SU-DHL-6 (cell line): Measurements from ENCODE around the gene CAMSAP1.

Experiments used
- EZH2phosphoT487 ChIP-seq: fragments of 200-600 bp; sonication (generic), shearing (Covaris generic); conservative IDR thresholded peaks from 2 replicates; pipeline ENCODE4 v1.6.1; 2018; ENCODE audit warnings: mild to moderate bottlenecking, antibody characterized with exemption, low read length, moderate library complexity, mixed read lengths
- TF ChIP-seq, protein P1 (sequence below): fragments of 200-600 bp; sonication (generic); IDR thresholded peaks from one replicate; pipeline ENCODE4 v1.5.1; 2017; ENCODE audit warnings: antibody characterized with exemption, mild to moderate bottlenecking, low read length, moderate library complexity; ENCODE audit not compliant: insufficient read depth, poor library complexity, severe bottlenecking

DNA sequence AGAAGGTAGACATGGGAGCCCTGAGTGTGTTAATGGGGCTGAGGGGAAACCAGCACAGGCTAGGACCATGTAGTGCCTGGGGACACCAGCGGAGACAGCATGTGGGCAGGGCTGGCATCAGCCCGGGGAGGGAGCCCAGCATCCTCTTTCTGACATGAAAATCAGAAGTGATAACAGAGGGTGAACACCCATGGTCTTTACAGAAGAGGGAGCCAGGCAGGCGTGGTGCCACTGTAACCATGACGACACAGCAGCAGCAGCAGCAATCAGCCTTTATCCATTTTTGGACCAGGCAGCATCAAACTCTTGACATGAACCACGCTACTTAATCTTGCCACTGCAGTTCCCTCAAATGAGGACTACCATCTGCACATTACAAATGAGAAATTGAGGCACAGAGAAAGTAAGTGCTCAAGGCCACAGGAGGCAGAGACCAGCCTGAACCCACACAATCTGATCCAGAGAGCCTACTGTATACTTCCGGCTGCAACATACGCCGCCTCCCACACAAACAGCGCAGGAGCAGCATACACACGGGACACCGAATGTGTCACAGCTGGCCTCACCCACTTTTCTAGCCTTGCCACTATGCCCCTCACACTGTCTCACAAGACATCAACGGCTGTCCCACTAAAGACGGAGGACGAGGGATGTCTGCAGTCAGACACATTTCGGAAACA is 23.8 kb downstream of the CAMSAP1 start:
- TF ChIP-seq, protein P1, sequence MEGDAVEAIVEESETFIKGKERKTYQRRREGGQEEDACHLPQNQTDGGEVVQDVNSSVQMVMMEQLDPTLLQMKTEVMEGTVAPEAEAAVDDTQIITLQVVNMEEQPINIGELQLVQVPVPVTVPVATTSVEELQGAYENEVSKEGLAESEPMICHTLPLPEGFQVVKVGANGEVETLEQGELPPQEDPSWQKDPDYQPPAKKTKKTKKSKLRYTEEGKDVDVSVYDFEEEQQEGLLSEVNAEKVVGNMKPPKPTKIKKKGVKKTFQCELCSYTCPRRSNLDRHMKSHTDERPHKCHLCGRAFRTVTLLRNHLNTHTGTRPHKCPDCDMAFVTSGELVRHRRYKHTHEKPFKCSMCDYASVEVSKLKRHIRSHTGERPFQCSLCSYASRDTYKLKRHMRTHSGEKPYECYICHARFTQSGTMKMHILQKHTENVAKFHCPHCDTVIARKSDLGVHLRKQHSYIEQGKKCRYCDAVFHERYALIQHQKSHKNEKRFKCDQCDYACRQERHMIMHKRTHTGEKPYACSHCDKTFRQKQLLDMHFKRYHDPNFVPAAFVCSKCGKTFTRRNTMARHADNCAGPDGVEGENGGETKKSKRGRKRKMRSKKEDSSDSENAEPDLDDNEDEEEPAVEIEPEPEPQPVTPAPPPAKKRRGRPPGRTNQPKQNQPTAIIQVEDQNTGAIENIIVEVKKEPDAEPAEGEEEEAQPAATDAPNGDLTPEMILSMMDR, result no peak
- TF ChIP-seq EZH2phosphoT487, result no peak
